Measurements from ENCODE around the gene POGK.

GRCh38 chr1:166843322-166843721 is 4.0 kb downstream of the POGK start:
- no peak for TF ChIP-seq CTCF (conservative IDR thresholded peaks at IDR 0.05; ENCODE audit: low read depth, low read length)
- no peak for TF ChIP-seq EZH2phosphoT487 (IDR thresholded peaks at IDR 0.05; ENCODE audit: borderline replicate concordance, low read length)
- no peak for TF ChIP-seq EZH2 (IDR thresholded peaks at IDR 0.05; ENCODE audit: low read length, unreplicated experiment)
